ENCODE measurements around the gene CLNK.
"Not testable (repeated sequence)": the region's sequence is repeated elsewhere in the genome, so short reads cannot be mapped to it uniquely, and the experiment has no call there.

The CLNK gene

DNA sequence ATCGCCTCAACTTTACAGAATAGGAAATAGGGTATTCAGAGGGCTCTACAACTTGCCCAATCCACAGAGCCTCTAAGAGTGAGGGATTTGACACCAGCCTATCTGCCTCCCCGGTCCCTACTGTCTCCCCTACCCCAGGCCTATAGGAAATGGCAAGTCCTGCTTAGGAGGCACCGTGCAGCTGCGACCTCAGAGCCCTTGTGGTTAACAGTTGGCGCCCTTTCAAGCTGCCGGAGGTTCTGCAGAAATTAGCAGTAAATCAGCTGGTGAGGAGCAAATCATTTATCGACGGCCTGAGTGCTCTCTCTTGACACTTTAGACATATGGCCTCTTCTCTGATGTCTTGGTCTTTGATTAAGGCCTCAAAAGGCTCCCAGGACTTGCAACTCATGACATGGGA is 96.9 kb downstream of the CLNK start:
- no peak overlapping the region for H3K27ac Mint-ChIP-seq
- no peak overlapping the region for H3K4me3 Mint-ChIP-seq

DNA sequence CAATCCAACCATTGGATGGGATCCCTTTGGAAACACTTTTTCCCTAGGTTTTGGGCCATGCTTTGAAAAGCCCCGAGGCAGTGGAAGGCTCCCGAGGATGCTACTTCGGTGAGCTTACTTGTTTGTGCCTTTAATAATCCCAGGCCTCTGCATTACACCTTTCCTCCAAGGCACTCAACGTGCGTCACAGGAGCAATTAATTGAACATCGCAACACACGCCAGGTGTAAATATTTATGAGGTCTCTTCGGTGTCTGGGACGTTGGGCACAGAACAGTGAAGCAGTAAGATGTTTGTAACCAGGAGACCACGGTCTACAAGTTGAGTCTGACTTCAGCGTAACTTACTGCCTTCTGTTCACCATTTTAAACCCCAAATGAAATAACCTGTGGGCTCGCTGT is 97.3 kb downstream of the CLNK start:
- H3K27ac Mint-ChIP-seq: no peak overlapping the region
- H3K9me3 Mint-ChIP-seq: no peaks in the 10 kb centered on the region
- H3K4me3 Mint-ChIP-seq: no peak overlapping the region
- no peaks in the 10 kb centered on the region for H3K27me3 Mint-ChIP-seq
- H3K4me1 Mint-ChIP-seq: peaks cover 29% of the 10 kb centered on the region
- H3K36me3 Mint-ChIP-seq: no peaks in the 10 kb centered on the region

More for the DNA sequence above, 96.9 kb downstream of the CLNK start:
- Mint-ChIP-seq H3K4me1 (peaks cover 29% of the 10 kb centered on the region), H3K36me3 (no peaks in the 10 kb centered on the region), H3K9me3 (no peaks in the 10 kb centered on the region), H3K27me3 (no peaks in the 10 kb centered on the region)

DNA sequence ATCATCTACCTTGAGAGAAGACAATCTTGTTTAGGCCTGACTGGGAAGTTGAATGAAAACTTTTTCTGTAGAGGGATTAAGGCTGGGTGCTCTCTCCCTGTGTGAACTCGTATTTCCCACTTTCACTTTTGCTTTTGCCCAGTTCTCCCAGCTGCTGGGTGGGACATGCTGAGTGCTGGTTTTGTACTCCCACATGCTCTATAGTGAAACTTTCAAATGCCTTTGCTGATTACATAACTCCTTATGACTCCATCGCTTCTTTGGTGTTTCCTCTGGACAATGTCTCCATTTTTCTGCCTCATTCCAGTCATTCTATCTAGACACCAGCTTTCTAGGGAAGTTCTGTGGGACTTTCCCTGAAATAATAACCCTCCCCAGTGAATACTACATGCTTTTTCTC is 100.5 kb downstream of the CLNK start:
- no peaks in the 10 kb centered on the region for H3K27me3 Mint-ChIP-seq
- H3K36me3 Mint-ChIP-seq: no peaks in the 10 kb centered on the region
- H3K27ac Mint-ChIP-seq: no peak overlapping the region
- H3K9me3 Mint-ChIP-seq: no peaks in the 10 kb centered on the region
- H3K4me3 Mint-ChIP-seq: no peak overlapping the region
- peaks cover 15% of the 10 kb centered on the region for H3K4me1 Mint-ChIP-seq

DNA sequence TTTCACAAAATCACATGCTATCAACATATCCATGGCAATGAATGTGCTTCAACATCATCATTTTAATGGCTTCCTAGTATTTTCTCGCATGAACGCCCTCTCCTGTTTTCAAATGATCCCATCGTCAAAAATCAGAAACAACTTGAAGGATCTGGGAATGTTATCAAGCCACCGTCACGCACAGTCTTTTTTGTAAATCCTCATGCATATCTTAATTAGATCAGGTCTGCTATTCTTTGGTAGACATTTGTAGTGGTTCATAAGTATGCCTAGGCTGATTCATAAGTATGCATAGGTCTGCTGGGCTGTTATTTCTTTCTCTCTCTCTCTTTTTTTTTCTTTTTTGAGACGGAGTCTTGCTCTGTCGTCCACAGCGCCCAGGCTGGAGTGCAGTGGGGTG is 101.6 kb downstream of the CLNK start:
- no peak overlapping the region for H3K27ac Mint-ChIP-seq
- no peaks in the 10 kb centered on the region for H3K9me3 Mint-ChIP-seq
- no peaks in the 10 kb centered on the region for H3K36me3 Mint-ChIP-seq
- no peak overlapping the region for H3K4me3 Mint-ChIP-seq
- peaks cover 15% of the 10 kb centered on the region for H3K4me1 Mint-ChIP-seq
- H3K27me3 Mint-ChIP-seq: no peaks in the 10 kb centered on the region

DNA sequence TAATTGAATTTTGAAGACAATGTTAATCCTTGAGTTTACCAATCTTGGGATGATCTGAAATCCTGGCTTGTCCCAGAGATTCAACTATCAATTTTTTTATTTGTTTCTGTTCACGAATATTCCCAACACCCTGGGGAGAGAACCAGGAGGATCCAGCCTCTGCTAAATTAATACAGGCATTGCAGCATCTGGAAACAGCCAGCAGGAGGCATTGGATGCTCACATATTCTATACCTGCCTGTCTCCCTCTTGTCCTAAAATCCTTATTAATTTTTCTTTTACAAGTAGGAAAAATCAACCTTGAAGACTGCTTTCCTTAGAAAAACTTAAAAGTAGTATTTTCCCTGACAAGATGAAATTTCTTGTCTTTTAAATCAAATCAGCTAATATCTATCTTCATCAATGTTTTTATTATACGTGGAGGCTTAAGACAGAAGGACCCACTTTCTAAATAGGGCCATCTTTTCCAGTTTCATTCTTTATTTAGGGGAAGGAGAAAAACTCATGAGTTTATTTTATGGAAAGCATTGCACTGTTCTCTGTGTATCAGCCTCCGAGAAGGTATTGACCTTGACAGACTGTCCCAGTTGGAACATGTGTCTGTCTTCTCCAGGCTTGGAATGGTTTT is 102.4 kb downstream of the CLNK start:
- no peak overlapping the region for H3K27ac Mint-ChIP-seq
- H3K4me1 Mint-ChIP-seq: peaks cover 11% of the 10 kb centered on the region
- no peaks in the 10 kb centered on the region for H3K36me3 Mint-ChIP-seq
- no peaks in the 10 kb centered on the region for H3K27me3 Mint-ChIP-seq
- no peak overlapping the region for H3K4me3 Mint-ChIP-seq
- H3K9me3 Mint-ChIP-seq: no peaks in the 10 kb centered on the region

DNA sequence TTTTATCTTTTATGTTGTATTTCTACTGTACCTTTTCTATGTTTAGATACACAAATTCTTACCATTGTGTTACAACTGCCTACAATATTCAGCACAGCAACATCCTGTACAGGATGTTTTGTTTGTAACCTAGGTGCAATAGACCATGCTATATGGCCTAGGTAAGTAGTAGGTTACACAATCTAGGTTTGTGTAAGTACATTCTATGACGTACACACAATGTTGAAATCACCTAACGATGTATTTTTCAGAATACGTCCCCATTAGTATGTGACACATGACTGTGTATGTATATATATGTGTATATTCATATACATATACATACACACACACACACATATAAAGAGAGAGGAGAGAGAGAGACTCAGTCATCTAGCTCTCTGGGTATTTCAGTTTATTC is 103.5 kb downstream of the CLNK start:
- no peaks in the 10 kb centered on the region for H3K36me3 Mint-ChIP-seq
- H3K4me1 Mint-ChIP-seq: peaks cover 11% of the 10 kb centered on the region
- H3K27me3 Mint-ChIP-seq: no peaks in the 10 kb centered on the region
- H3K27ac Mint-ChIP-seq: no peak overlapping the region
- H3K9me3 Mint-ChIP-seq: no peaks in the 10 kb centered on the region
- H3K4me3 Mint-ChIP-seq: no peak overlapping the region

DNA sequence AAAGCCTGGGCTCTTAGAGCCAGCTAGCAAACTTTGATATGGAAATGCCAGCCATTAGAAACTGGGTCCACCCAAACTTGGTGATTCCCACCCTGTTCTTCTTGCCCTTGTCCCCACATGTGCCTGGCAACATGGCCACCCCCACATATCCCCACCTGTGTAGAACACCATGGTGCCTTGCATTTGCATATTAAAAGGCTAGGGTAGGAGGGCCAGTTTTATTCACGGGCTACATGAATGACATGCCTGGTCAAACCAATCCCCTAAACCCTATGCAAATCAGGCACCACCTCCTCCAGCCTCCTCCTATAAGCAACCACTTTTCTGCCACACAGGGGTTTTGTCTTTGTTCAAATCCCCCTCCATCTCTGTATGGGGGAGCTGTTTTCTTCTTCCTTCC is 104.9 kb downstream of the CLNK start:
- no peaks in the 10 kb centered on the region for H3K36me3 Mint-ChIP-seq
- no peak overlapping the region for H3K27ac Mint-ChIP-seq
- no peaks in the 10 kb centered on the region for H3K9me3 Mint-ChIP-seq
- H3K4me3 Mint-ChIP-seq: no peak overlapping the region
- no peaks in the 10 kb centered on the region for H3K27me3 Mint-ChIP-seq
- peaks cover 11% of the 10 kb centered on the region for H3K4me1 Mint-ChIP-seq

DNA sequence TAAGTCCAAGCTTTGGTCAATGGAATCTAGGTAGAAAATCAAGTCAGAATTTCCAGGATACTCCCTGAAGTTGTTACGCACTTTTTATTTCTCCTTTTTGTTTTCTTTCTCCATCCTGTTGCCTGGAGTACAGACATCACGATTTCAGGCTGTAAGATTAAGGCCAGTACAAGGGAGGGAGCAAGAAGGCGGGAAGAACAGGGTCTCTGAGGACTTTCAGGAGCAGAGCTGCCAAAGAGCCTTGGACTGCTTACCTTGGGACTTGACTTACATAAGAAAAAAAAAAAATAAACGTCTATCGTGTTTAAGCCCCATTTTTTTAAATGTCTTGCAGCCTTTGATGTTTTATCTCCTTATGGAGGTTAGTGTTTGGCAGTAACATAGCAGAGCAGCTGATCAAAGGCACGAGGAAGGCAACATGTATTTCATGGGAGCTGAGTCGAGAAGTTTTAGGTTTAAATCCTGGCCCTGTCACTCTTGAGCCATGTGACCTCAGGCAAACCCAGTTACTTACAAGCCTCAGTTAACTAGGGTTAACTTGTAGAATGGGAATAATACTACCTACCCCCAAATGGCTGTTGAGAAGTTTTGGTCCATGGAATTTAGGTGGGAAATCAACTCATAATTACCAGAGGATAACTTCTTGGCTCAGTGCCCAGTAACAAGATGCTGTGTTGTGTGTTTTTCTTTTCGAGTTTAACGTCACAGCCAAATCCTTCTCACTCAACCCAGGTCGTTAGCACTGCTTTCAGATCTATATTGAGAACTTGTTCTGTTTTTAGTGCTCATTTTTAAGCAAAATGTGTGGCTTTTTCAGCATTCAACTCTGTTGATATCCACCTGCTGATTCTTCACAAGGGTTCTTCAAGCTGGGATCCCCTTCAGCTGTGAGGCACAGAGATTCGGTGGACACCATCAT is 106.8 kb downstream of the CLNK start:
- Mint-ChIP-seq H3K9me3 (no peaks in the 10 kb centered on the region), H3K27ac (no peak overlapping the region), H3K27me3 (peaks cover 1% of the 10 kb centered on the region), H3K36me3 (no peaks in the 10 kb centered on the region), H3K4me3 (no peak overlapping the region), H3K4me1 (no peaks in the 10 kb centered on the region)

DNA sequence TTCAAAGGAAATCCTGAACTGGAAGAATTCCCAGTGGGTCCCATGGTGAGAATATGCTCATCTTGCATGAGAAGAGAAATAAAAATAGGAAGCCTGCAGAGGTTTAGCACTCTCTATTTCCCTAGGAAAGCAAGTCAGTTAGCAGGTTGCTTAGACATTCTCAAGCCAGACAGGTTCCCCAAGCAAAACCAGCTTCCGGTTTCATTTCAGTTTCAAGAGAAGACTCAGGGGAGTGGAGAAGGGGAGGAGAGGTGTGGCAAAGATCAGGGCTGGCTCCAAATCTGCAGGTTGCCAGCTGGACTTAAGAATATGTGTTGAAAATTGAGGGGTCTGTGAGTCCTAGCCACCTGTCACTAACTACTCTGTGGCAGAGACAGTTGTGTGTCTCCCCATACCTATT is 107.5 kb downstream of the CLNK start:
- Mint-ChIP-seq H3K27ac (no peak overlapping the region), H3K4me3 (no peak overlapping the region), H3K27me3 (peaks cover 2% of the 10 kb centered on the region), H3K36me3 (no peaks in the 10 kb centered on the region), H3K4me1 (no peaks in the 10 kb centered on the region), H3K9me3 (no peaks in the 10 kb centered on the region)

DNA sequence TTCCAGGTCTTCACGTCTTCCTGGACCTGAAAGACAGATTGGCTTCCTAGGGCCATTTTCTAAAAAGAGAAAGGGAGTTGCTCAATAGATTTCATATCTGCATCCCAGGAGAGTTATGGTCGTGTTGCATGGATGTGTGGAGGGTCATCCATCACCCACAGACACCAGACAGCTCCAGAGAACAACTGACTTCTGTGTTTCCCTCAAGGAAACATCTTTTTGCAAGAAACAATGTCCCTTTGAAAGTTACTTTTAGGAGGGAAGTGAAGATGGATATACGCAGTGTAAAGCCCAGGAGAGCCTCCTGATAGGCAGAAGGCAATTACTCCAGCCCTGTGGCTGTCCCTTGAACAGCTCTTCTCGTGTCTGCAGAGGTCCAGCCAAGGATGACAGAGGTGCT is 108.3 kb downstream of the CLNK start:
- Mint-ChIP-seq H3K27me3 (peaks cover 2% of the 10 kb centered on the region), H3K27ac (no peak overlapping the region), H3K9me3 (no peaks in the 10 kb centered on the region), H3K36me3 (no peaks in the 10 kb centered on the region), H3K4me1 (no peaks in the 10 kb centered on the region), H3K4me3 (no peak overlapping the region)

DNA sequence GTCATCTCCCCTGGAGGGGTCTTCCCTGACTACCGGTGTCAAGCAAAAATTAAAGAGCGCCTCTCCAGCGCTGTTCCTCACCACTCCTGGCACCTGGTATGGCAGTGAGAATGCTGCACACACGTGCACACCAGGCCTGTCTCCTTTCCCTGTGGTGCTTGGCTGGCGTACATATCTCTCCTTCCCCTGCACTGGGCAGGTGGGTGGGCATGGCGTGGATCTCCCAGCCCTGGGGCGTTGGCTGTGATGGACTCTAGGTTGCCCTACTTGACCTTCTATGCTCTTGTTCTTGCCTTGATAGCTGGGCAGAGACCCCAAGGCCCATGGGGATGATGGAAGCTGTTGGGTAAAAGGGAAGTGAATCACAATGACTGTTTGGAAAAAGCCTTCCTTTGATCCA is 109.2 kb downstream of the CLNK start:
- Mint-ChIP-seq H3K27me3 (peaks cover 2% of the 10 kb centered on the region), H3K36me3 (no peaks in the 10 kb centered on the region), H3K4me3 (no peak overlapping the region), H3K27ac (no peak overlapping the region), H3K4me1 (no peaks in the 10 kb centered on the region), H3K9me3 (no peaks in the 10 kb centered on the region)

DNA sequence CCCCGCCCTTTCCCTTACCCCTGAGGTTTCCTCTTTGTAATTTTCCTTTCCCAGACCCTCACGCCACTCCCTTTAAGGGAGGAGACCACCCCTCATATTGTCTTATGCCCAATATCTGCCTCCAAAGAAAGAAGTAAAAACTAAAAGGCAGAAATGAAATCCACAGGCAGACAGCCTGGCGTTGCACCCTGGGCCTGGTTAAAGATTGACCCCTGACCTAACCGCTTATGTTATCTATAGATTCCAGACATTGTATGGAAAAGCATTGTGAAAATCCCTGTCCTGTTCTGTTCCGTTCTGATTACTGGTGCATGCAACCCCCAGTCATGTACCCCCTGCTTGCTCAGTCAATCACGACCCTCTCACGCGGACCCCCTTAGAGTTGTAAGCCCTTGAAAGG is 110.0 kb downstream of the CLNK start:
- not testable (repeated sequence) for H3K4me1 Mint-ChIP-seq, H3K9me3 Mint-ChIP-seq, H3K4me3 Mint-ChIP-seq, H3K27ac Mint-ChIP-seq, H3K27me3 Mint-ChIP-seq, H3K36me3 Mint-ChIP-seq

DNA sequence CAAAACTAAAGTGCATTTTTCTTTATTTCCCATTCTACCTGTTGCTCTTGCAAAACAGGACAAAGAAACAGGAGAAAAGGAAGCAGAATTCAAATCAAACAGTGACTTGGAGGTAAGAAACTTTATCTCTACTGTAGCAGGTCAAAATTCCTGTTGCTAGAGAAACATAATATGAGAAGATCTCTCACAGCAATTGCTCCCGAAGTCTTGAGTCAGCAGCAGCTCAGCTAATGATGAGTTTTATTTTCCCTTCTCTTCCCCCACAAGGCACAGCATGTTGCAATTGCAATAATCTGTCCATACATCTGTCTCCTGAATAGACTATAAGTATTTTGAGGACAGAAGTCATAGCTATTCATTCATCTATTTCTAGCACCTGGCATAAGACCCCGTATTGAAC is 112.7 kb downstream of the CLNK start:
- Mint-ChIP-seq H3K27ac (no peak overlapping the region), H3K9me3 (no peaks in the 10 kb centered on the region), H3K4me3 (no peak overlapping the region), H3K27me3 (peaks cover 2% of the 10 kb centered on the region), H3K4me1 (no peaks in the 10 kb centered on the region), H3K36me3 (no peaks in the 10 kb centered on the region)

DNA sequence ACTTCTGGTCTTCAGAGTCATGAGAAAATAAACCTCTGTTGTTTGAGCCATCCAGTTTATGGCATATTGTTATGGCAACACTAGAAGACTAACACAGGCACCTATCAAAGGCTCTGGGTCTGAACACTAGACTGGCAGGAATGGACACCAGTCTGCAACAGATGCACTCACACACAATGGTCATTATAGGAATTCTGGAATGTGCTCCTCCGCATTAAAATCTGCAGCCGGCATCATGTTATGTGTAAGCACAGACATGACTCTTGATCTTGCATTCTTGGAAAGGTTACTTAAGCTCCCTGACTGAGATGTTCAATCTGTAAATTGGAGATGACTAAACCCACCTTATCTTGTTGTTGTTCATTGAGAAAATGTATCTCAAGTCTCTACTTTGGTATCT is 115.1 kb downstream of the CLNK start:
- Mint-ChIP-seq H3K4me1 (no peaks in the 10 kb centered on the region), H3K4me3 (no peak overlapping the region), H3K27me3 (peaks cover 5% of the 10 kb centered on the region), H3K27ac (no peak overlapping the region), H3K36me3 (no peaks in the 10 kb centered on the region), H3K9me3 (no peaks in the 10 kb centered on the region)

DNA sequence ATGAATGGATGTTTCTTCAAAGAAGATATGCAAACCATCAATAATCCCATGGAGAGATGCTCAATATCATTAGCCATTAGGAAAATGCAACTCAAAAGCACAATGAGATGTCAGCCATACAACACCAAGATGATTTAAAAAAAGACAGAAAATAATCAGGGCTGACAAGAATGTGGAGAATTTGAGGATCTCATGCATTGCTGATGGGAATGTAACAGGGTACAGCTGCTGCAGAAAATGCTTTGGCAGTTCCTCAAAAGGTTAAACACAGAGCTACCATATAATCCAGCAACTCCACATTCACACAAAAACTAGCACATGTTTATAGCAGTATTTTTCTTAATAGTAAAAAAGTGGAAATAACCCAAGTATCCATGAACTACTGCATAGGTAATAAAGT is 116.8 kb downstream of the CLNK start:
- H3K4me1 Mint-ChIP-seq: no peaks in the 10 kb centered on the region
- H3K27ac Mint-ChIP-seq: no peak overlapping the region
- peaks cover 6% of the 10 kb centered on the region for H3K27me3 Mint-ChIP-seq
- H3K9me3 Mint-ChIP-seq: no peaks in the 10 kb centered on the region
- no peak overlapping the region for H3K4me3 Mint-ChIP-seq
- no peaks in the 10 kb centered on the region for H3K36me3 Mint-ChIP-seq

DNA sequence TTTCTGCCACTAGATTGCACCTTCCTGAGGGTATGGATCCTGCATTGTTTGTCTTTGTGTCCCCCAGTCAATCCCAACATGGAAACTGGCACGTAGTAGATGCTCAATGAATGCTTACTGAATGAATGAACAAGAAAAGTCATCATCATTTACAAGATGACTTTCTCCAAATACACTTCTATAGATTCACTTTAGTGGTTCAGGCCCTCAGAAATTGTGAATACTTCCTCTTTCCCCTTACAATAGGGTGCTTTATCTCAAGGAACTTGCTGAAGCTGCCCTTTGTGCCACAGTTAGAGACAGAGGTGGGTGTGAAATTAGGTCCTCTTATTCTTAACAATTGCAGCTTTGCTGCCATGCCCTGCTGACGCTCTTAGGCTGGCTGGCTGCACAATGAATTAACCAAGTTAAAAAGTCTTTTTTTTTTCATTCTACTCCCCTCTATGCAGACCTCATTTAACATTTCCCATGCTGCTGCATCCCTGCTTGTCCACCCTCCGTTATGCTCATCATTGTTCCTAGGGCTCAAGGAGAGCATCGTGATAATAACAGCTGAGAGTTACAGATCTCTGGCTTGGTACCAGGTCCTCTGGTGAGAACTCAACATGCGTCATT is 119.3 kb downstream of the CLNK start:
- no peak overlapping the region for H3K4me3 Mint-ChIP-seq
- H3K9me3 Mint-ChIP-seq: no peaks in the 10 kb centered on the region
- peaks cover 7% of the 10 kb centered on the region for H3K27me3 Mint-ChIP-seq
- H3K4me1 Mint-ChIP-seq: no peaks in the 10 kb centered on the region
- H3K27ac Mint-ChIP-seq: no peak overlapping the region
- H3K36me3 Mint-ChIP-seq: no peaks in the 10 kb centered on the region

Measured in activated naive CD4-positive, alpha-beta T cell treated with anti-CD3 and anti-CD28 coated beads, Interleukin-2, amount 50 U/mL, for 24 hours (primary cell).